GM18499 (cell line): ENCODE data around the gene CFAP99.

Source experiments
- ATAC-seq: cut with Tn5 transposase; IDR thresholded peaks from one replicate; pipeline ENCODE4 v1.9.1; 2021; ENCODE audit warnings: moderate number of reproducible peaks; ENCODE audit not compliant: insufficient read depth, unreplicated experiment

CFAP99 gene

DNA sequence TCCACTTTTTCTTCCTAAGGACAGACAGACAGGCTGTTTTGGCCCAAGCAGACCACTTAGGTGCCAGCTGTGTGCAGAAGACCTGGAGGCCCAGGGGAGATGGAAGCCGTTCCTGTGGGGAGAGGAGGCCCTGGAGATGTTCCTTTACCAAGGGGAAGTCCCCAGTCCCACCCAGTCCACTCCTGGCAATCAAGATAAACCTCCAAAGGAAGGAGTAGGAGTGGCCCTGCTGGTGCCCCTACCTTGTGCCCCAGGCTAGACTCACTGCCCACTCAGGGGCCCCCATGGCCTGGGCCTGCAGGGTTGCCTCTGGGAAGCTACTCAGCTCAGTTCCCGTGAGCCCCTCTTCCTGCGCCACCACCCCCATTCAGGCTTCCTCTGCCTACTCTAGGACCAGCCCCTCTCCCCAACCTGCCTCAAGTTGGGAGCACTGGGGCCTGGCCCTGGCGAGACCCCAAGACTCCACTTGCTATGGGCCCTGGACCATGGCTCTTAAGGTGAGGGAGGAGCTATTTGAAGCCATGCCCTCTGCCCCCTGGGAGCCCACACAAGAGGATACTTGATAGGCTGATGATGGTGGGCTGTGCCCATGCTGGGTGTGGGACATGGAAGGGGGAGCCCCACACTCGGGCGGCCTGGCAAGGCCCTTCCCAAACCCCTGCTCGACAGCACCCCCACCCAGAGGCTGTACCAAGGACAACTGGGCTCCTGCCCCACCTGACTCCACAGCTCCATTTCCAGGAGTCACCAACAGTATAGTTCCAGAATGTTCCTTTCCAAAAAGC is 25.4 kb downstream of the CFAP99 start:
- ATAC-seq, result no peak

DNA sequence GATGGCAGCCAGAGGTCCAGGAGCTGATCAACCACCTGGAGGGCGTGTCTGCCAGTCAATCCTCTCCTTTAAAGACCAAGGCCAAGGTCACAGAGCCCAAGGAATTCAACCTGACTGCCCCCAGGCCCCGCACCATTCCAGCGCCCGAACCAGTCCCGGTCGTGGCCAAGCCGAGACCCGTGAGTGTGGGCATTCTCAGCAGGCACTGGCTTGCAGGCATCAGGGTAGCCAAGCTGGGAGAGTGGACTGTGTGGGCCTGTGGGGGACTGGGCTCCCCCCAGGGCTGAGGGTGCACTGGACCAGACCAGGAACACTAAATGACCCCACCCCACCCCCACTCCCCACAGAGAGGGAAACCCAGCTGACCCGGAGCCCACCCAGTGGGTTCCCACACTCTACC is 26.4 kb downstream of the CFAP99 start:
- no peak for ATAC-seq

GRCh38 chr4:2445571-2445970 is 26.8 kb downstream of the CFAP99 start:
- ATAC-seq, result no peak

- ATAC-seq, result no peak
These were observed 28.2 kb downstream of the CFAP99 start for GRCh38 chr4:2446656-2447564.

DNA sequence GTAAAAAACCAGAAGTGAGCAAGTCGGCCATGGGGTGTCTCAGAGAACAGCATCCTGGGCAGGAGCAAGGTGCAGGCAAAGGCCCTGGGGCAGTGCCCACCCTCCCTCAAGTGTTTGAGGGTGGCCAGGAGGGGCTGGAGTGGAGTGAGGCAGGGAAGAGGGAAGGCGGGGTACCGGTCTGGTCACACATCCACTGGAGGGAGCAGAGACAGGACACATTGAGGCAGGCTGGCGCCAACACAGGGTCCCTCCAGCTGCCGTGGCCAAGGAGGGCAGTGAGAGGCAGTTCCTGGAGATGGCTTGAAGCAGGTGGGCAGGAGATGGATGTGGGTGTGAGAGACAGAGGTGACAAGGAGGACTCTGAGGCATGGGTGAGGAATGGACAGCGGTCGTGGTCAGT is 29.8 kb downstream of the CFAP99 start:
- ATAC-seq, result no peak

DNA sequence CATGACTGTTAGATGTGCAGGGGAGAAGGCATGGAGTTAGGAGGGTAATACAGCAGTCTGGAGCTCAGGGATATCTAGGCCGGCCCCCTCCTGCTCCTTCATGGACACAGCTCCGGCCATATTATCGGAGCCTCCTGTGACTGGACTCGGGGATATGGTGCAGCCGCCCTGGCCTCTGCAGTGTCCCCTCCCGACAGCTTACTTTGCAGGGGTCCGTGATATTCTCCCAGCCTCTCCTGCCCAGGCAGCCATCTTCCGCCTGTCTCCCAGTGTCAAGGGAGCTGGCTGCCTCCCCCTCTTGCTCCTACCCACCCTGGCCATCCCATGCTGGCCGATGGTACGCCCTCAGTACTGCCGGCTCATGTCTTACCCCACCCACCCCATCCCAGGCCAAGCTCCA is 30.3 kb downstream of the CFAP99 start:
- ATAC-seq, result no peak

- no peak for ATAC-seq
These were observed 31.0 kb downstream of the CFAP99 start for GRCh38 chr4:2449511-2450392.

DNA sequence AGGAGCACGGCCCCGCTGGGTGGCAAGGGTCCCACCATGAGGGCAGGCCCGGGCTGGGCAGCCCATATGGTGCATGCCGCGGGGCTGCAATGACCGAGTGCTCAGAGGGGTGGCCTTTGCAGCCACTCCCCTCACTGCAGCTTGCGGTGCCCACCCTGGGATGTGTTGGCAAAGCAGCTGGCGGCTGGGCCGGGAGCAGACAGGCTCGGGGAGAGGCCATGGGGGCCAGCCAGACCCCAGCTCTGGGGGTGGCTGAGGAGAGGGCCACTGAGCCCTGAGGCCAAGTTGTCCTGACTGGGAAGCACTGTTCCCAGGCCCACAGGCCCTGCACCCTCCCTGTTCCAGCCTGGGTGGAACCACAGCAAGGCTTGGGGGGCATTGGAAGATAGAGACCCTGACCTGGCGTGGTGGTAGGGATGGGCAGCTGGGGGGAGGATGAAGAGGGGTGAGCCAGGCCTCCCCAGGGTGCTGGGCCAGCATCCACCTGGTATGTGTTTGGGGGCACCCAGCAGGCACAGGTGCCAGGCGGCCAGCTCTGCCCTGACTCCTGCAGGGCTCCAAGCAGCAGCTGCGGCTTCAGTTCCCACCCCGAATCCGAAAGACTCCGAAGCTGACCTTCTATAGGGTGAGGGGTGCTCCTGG is 31.8 kb downstream of the CFAP99 start:
- ATAC-seq, result no peak

- no peak for ATAC-seq
These were observed 32.3 kb downstream of the CFAP99 start for GRCh38 chr4:2451036-2451520.

DNA sequence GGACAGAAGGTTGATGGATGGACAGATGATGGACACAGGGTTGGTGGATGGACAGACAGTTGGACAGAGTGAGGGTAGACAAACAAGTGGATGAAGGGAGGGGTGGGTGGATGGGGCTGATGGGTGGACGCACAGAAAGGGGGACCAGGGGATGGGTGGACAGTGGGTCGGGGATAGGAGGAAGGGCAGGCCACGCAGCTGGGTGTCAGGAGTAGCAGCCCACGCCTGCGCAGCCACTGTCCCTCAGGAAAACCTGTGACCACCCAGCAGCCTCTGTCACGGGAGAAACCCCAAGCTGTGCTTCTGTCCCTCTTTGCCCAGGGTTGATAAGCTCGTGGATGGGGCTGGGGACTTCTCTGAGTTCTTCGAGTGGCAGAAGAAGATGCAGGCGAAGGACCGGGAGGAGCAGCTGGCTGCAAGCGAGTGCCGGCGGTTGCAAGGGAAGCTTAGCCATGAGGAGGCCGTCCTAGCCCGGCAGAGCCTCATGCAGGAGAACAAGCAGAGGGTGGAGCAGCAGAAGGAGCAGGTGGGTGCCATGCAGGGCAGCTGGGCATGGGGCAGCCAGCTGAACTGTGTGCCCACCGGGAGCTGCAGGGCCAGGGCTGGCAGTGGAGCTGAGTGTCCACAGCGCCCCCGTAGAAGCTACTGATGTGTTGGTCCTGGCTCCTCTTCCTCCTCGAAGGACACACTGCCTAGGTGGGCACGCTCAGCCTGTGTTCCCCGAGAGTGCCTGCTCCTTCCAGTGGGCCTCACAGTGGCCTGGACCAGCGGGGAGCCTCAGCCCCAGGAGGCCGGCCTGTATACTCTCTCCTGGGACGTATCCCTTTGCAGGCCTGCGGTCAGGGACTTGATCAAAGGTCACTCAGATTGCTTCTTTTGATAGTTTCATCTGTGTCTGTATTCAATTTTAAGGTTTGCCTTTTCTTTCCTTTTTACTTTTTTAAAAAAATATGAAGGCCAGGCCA is 33.3 kb downstream of the CFAP99 start:
- ATAC-seq, result no peak

DNA sequence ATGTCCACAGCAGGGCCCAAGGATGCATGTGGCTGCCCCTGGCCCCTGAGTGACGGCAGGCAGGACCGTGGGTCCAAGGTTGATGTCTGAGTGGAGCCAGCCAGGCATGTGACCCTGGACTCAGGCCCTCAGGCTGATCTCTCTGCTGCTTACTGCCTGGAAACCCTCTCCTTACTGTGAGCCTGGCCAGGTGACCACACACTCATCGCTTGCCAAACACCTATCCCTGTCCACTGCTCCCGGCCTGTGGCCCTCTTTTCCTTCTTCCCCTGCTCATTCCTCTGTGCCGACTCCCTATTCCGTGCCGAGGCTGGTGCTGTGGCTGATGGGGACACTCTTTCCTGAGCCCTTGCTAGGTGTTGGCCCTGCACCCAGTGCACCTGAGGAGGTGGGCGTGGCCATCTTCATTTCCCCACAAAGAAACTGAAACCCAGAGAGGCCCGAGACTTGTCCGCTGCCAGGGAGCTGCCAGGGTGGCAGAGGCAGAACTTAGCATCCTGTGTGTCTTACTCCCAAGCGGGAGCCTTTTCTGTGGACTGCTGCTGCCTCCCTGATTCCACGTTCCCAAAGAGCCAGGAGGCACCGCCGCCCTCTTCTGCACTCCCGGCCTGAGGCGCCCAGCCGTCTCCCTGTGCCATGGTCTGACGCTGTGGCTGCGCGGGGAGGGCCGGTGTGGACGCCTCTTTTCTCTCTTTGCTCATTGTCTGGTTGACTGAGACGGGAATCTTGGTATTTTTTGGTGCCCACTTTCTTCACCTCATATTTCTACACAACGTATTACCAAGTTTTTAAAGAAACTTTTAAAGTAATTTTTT is 38.9 kb downstream of the CFAP99 start:
- ATAC-seq, result no peak

DNA sequence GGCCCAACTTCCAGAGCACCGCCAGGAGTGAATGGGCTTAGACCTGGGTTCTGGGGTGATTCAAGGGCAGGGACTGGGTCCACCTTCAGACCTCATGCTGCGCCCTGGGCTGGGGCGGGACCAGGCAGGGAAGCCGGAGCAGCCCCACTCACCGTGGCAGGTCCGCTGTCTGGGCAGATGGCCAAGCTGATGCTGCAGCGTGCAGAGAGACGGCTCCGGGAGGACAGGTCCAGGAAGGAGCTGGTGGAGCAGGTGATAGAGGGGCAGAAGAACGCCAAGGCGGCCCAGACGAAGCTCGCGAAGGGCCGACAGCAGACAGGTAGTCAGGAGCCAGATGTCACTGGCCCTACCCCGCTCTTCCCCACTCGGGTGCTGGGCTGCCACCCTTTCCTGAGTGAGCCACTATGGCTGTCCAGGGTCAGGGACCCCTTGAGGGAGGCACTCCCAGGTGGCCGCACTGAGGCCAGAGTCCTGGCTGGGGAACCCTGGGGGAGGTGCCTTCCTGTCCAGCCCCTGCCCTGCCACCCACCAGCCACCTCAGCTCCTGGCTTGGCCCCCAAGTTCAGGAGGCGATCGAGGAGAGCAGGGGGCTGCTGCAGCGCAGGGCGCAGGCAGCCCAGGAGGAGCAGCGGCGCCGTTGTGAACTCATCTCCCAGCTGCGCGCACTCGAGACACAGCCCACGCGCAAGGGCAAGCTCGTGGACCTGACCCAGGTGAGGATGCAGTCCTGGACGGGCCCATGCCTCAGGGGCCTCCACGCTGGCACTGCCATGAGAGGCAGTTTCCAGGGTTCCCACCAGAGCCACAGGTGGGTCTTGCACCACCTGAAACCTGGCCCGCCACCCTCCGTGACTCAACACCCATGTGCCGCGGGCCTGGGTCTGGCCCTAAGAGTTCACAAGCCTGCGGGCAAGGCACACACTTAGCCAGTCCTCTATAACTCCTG is 40.1 kb downstream of the CFAP99 start:
- ATAC-seq, result no peak

DNA sequence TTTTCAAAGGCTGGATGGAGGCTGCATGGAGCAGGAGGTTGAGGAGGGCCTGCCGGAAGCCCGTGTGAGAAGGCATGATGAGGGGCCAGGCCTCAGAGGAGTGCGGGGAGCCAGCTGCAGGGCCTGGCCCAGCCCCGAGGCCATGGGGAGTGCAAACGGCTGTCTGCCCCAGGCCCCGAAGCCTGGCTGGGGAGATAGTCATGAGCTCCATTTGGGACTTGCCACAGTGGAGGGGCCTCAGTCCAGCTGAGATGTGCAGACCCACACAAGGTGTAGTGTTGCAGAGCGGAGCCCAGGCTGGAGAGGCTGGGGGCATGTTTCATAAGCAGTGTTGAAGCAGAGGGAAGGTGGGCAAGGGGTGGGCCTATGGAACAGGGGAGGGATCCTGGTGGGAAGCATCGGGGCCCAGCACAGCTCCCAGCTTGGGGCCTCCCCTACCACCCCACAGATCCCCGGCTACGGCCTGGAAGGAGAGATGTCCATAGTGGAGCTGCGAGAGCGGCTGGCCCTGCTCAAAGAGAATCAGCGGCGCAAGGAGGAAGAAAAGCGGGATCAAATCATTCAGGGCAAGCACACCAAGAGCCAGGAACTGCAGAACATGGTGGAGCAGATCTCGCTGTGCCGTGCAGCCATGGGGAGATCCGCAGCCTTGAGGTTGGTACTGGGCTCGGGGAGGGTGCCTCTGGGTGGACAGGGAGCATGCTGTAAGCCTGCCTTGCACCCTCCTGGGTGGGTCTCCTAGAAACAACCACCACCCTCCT is 41.0 kb downstream of the CFAP99 start:
- no peak for ATAC-seq

- ATAC-seq, result no peak
These were observed 42.6 kb downstream of the CFAP99 start for GRCh38 chr4:2461246-2461960.

DNA sequence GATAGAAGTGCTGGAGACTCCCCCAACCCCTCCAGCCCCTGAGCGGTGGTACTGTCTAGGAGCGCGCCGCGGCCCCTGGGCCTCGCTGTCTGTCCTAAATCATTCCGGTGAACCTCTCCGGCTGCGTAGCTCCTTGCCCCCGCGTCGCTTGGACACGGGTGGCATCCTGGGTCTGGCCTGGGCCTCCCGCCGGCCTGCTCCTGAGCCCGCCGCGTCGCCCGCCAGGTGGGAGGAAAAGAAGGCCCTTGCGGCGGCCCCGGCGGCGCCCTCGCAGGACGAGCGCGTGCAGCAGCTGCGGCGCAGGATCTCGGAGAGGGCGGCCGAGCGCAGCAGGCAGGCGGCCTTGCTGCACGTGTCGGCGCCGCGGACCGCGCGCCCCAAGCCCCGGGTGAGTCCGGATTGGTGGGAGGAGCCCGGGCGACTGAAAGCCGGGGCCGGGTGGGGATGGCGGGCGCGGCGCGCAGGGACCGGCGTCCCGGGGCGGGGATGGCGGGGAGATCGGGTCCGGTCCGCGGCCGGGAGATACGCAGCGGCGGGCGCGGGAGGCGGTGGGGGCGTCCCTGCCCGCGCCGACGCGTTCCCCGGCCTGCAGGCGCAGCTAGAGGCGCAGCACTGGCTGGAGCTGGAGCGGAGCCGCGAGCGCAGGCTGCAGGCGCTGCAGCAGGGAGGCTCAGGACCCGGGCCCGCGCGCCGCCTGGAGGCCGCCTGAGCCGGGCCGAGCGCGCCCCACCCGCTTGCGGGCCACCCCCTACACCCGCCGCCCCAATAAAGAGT is 43.6 kb downstream of the CFAP99 start:
- ATAC-seq, result no peak
